PFSK-1 (cell line): Measurements from ENCODE around the gene MACC1.

Experiments used
- FOXP2 ChIP-seq: optimal IDR thresholded peaks from 2 replicates; pipeline ENCODE3; 2011; ENCODE audit warnings: borderline replicate concordance, control low read depth, inconsistent platforms; ENCODE audit not compliant: insufficient read depth; ENCODE audit errors: extremely low read length, extremely low read depth
- POLR2AphosphoS5 ChIP-seq: IDR thresholded peaks from 2 replicates; pipeline ENCODE4 v1.6.1; 2012; ENCODE audit warnings: low read depth, mild to moderate bottlenecking, control low read depth, low read length, moderate library complexity
- SIN3A ChIP-seq: IDR thresholded peaks from 2 replicates; pipeline ENCODE4 v1.6.1; 2012; ENCODE audit warnings: mild to moderate bottlenecking, low read length, moderate library complexity, borderline replicate concordance; ENCODE audit not compliant: insufficient read depth
- TAF1 ChIP-seq: IDR thresholded peaks from 2 replicates; pipeline ENCODE4 v1.6.1; 2012; ENCODE audit warnings: low read length, control low read depth, borderline replicate concordance; ENCODE audit not compliant: insufficient read depth
- TF ChIP-seq, protein P1 (sequence below), 2 experiments: IDR thresholded peaks; 2 replicates each; pipeline versions ENCODE4 v1.6.1 to v1.8.0; 2011 to 2012; ENCODE audit warnings: low read depth in 2 of 2, low read length in 2 of 2, control low read depth in 1 of 2, inconsistent platforms in 1 of 2, mild to moderate bottlenecking in 1 of 2, moderate library complexity in 1 of 2; ENCODE audit not compliant: insufficient read depth in 1 of 2

Gene MACC1

DNA sequence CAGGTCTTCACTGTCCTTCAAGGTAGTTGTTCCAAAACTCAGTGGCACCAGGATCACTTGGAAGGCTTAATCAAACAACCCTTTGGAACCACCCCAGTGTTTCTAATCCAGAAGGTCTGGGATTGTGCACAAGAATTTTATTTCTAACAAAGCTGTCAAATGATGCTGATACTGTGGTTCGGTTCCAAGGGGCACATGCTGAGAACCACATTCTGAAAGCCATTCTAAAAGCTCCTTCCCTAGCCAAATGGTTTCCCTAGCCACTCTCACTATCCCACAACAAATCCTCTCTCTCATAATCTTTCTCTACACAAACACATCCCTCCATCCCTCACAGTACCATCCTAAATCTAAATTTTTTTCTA, 52.1 kb downstream of the MACC1 start:
- TF ChIP-seq, protein P1, sequence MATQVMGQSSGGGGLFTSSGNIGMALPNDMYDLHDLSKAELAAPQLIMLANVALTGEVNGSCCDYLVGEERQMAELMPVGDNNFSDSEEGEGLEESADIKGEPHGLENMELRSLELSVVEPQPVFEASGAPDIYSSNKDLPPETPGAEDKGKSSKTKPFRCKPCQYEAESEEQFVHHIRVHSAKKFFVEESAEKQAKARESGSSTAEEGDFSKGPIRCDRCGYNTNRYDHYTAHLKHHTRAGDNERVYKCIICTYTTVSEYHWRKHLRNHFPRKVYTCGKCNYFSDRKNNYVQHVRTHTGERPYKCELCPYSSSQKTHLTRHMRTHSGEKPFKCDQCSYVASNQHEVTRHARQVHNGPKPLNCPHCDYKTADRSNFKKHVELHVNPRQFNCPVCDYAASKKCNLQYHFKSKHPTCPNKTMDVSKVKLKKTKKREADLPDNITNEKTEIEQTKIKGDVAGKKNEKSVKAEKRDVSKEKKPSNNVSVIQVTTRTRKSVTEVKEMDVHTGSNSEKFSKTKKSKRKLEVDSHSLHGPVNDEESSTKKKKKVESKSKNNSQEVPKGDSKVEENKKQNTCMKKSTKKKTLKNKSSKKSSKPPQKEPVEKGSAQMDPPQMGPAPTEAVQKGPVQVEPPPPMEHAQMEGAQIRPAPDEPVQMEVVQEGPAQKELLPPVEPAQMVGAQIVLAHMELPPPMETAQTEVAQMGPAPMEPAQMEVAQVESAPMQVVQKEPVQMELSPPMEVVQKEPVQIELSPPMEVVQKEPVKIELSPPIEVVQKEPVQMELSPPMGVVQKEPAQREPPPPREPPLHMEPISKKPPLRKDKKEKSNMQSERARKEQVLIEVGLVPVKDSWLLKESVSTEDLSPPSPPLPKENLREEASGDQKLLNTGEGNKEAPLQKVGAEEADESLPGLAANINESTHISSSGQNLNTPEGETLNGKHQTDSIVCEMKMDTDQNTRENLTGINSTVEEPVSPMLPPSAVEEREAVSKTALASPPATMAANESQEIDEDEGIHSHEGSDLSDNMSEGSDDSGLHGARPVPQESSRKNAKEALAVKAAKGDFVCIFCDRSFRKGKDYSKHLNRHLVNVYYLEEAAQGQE (IDR thresholded peaks at IDR 0.05; ENCODE audit: insufficient read depth in 1 of 2, low read depth in 2 of 2, low read length in 2 of 2) = no peak
- TF ChIP-seq POLR2AphosphoS5 (no peak), FOXP2 (no peak), TAF1 (no peak), SIN3A (no peak)

DNA sequence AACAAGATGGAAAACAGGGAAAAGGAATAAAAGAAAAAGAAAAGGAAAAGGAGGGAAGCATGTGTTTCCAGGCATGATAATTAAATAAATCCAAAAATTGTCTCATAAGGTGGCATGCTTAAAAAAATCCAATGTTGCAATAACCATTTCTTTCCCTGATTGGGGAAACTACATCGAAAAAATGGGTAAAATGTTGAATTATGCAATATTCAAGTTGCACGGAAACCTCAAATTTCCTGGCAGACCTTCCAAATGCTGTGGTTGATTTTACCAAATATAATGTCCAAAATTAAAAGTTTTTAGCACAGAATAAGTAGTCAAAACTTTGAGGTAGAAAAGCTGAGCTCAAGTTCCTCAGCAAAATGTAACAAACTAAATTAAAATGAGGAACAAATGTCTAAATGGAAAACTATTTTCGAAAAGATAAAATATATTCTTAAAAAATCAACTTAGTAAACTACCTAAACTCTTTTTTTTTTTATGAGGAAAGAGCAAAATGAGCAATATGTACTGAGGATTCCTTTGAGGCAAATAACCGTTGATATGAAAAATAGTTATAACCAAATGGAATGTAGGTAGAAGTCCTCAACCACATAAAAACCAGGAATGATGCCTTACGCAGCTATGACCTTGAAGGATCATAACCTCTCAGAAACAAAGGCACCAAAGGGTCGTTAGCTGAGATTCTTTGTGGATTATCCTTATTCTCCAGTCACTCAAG, 52.6 kb downstream of the MACC1 start:
- TF ChIP-seq POLR2AphosphoS5 = no peak
- TF ChIP-seq TAF1 = no peak
- TF ChIP-seq SIN3A = no peak
- TF ChIP-seq FOXP2 = no peak

DNA sequence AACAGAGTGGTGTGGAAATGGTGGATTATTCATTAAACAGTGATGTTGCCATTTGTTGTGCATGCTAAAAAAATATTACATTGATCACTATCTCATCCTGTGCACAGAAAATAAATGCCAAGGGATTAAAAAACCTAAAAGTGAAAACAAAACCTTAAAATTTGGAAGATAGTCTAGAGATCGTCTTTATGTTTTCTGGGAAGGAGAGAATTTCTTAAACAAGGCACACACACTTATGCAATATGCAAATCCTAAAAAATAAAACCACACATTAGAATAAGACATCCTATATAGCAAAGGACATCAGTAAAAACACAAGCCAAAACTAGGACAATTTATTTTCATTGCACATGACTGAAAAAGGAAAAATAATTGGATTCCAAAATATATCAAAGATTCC, 54.5 kb downstream of the MACC1 start:
- no peak for TF ChIP-seq TAF1
- no peak for TF ChIP-seq FOXP2

DNA sequence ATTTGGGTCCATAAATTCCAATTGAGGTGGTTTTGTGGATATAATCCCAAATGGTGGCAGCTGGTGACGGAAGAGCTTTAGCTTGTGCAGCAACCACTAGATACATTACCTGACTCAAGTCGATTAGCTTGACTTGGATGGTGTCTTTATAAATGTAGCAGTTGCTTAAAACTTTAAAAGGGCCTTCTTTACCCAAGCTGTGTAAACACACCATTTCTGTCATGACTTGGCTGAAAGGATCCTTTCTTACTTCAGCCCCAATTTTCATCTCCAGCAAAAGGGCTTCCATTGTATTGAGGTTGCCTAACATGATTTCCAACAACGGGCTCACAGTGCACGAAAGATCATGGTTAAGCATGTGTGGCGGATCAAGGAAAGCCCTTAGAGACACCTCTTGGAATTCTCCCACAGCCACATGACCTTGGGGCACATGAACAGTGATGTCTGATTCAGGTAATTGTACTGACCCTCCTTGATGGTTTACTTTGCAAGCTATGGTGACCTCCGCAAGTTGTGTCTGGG, 57.9 kb downstream of the MACC1 start:
- TF ChIP-seq SIN3A = no peak
- TF ChIP-seq, protein P1 (IDR thresholded peaks at IDR 0.05; ENCODE audit: insufficient read depth in 1 of 2, low read depth in 2 of 2, low read length in 2 of 2) = no peak
- no peak for TF ChIP-seq FOXP2
- TF ChIP-seq TAF1 = no peak
- no peak for TF ChIP-seq POLR2AphosphoS5

DNA sequence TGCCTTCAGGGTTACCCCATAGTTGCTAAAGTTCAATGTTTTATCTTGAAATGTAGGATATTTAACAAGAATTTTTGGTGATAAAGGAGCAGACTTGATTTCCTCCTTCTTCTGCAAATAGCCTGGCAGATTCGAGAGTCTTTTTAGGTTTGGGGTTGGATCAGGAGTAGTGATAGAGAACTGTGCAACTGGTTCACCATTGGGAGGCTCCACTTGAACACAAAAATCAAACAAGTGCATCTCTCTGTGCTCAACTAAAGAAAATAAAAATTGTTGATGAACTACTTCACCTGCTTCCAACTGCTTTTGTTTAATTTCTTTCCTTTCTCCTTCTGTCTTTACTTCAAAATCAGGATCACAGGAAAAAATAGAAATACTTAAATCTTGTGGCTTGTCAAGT, 58.5 kb downstream of the MACC1 start:
- TF ChIP-seq, protein P1 (IDR thresholded peaks at IDR 0.05; ENCODE audit: insufficient read depth in 1 of 2, low read depth in 2 of 2, low read length in 2 of 2) = no peak
- TF ChIP-seq POLR2AphosphoS5 (no peak), TAF1 (no peak), FOXP2 (no peak)

DNA sequence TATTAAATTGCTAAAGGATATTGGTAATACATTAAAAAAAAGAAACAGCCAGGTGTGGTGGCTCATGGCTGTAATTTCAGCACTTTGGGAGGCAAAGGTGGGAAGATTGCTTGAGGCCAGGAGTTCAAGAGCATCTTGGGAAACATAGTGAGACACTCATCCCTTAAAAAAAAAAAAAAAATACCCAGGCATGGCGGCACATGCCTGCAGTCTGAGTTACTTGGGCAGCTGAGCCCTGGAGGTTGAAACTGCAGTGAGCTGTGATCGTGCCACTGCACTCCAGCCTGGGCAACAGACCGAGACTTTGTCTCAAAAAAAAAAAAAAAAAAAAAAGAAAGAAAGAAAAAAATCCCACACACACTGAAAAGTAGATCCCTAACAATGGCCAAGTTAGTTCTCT, 59.7 kb downstream of the MACC1 start:
- TF ChIP-seq SIN3A (no peak), TAF1 (no peak), POLR2AphosphoS5 (no peak), FOXP2 (no peak)
- TF ChIP-seq, protein P1 (IDR thresholded peaks at IDR 0.05; ENCODE audit: insufficient read depth in 1 of 2, low read depth in 2 of 2, low read length in 2 of 2) = no peak
